Breast epithelium (tissue), 3 donors: ENCODE data around the gene NRF1.

Experiments used
- CTCF ChIP-seq, 3 donors: fragments of 450-650 bp; IDR thresholded peaks; one replicate each; pipeline ENCODE4 v1.5.1; 2016 to 2017; ENCODE audit warnings: antibody characterized with exemption in 3 of 3, mild to moderate bottlenecking in 3 of 3, moderate library complexity in 3 of 3
- POLR2AphosphoS5 ChIP-seq, 3 donors: sonication (generic); formaldehyde crosslinking; IDR thresholded peaks; one replicate each; pipeline ENCODE4 v1.6.1; 2017; ENCODE audit warnings: antibody characterized with exemption in 3 of 3

GRCh38 chr7:129741743-129742213 is 130.3 kb downstream of the NRF1 start:
- TF ChIP-seq CTCF (IDR thresholded peaks at IDR 0.05) (no peak), POLR2AphosphoS5 (IDR thresholded peaks at IDR 0.05) (no peak)
